IPS-NIHi11 (cell line): ENCODE measurements around the gene HK2.
A peak's percentile ranks its signal among the peaks of the same experiment; 100 is the strongest.
"Not testable (repeated sequence)": the region's sequence is repeated elsewhere in the genome, so short reads cannot be mapped to it uniquely, and the experiment has no call there.

Experiments used
- DNase-seq: peaks from one replicate; pipeline ENCODE4 v3.0.0; 2012; ENCODE audit warnings: mixed read lengths, low spot score

The HK2 gene

DNA sequence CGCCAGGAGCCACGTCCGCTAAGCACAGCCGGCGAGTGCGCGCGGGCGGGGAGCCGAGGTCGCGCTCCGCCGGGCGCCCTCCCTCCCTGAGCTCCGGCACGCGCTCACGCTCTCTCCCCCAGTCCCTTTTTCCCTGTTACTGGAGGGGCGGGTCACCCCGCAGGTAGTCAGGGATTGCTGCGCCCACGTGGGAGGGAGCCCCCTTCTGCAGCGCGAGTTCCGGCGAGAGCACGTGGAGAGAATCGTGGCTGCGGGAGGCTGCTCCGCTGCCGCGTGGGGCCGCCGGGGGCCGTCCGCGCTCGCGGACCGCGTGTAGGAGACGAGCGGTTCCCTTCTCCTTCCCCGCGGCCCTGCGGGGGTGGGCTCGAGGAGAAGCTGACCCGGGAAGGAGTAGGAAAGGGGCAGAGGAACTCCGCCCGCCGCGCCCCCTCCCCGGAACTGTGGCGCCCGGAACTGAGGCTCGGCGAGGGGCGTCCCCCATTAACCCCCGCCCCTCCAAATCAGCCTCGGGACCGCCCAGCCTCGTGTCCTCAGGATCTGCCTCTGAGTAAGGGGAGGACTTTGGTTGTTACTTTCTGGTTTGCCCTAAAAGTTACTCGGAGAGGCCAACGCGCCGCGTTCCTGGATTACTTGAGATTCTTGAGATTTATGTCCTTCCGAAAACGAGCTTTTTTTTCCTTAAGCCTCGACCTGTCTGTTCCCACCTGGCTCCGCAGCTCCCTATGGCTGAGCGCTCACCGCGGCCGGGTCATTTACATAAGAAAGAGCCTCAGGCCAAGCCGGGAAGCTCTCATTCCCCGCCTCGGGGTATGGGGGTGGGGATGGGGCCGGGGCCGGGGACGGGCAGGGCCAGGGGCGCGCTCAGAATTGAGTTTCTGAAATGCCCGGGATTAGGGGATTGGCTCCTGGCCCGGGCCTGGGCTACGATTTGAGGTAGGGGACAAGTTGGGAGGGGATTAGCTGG lies 1.1 kb downstream of the HK2 start:
- peak; percentile 86 for DNase-seq

GRCh38 chr2:74835831-74836674 lies 2.1 kb downstream of the HK2 start:
- peak; percentile 67 for DNase-seq

- peak; percentile 34 for DNase-seq
Measured at GRCh38 chr2:74836675-74837401, 2.9 kb downstream of the HK2 start.

- DNase-seq = no peak
Measured at GRCh38 chr2:74841641-74842040, 7.7 kb downstream of the HK2 start.

GRCh38 chr2:74843433-74843832 lies 9.5 kb downstream of the HK2 start:
- no peak for DNase-seq

DNA sequence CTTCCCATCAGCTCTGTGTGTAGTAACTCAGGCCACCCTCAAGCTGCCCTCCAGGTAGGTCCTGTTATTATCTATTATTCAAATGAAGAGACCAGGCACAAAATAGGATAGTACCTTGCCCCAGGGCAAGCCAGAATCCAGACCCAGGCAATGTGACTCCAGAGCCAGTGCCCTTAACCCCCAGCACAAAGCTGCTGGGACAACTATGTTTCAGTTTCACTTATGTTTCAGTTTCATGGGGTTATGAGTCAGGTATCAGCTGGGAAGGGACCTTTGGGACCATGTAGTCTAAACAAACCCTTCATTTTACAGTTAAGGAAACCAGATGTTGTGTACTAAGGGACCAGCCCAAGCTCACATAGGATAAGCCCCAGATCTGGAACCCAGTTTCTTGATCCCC lies 10.0 kb downstream of the HK2 start:
- no peak for DNase-seq

GRCh38 chr2:74844752-74845151 lies 10.8 kb downstream of the HK2 start:
- DNase-seq = no peak

DNA sequence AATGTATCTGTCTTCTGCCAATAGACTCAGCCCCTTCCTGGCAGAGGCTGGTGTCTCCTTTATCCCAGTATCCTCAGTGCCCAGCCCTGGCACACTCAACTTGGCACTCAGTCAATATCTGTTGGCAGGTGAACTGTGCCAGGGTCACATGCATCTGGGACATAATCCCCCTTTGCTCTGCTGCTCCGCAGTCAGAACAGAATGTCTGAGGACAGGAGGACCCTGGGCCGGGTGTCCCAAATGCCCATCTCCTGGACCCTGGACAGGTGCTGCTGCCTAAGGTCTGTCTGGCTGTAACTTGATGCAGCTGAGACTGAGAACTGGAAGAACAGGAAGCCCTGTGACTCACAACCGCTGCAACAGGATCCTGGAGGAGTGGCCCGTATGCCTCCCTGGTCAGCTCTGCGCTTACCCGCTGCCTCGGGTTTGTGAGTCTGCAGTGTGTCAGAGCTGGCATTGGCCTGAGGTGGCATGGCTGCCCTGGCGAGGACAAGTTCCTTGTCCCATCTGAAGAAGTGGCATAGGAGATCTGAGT lies 11.4 kb downstream of the HK2 start:
- DNase-seq = peak; percentile 65

DNA sequence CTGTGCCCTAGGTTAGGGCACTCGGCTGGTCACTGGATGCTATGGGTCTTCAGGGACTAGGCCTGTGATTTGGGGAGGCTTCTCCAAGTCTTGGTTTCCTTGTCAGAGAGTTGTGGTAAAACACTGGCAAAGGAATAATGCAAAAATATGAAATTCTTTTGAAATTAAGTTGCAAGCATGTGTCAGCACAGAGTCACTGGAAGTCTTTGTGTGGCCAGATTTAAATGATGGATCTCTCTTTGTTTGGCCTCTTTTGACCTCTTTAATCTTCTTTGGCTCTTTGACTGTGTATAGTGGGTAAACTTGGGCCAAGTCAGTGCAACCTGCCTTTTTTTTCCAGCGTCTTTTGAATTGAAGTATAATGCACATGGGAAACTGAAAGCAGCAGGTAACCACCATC lies 12.1 kb downstream of the HK2 start:
- DNase-seq = no peak

- DNase-seq = no peak
Measured at GRCh38 chr2:74846481-74846880, 12.6 kb downstream of the HK2 start.

DNA sequence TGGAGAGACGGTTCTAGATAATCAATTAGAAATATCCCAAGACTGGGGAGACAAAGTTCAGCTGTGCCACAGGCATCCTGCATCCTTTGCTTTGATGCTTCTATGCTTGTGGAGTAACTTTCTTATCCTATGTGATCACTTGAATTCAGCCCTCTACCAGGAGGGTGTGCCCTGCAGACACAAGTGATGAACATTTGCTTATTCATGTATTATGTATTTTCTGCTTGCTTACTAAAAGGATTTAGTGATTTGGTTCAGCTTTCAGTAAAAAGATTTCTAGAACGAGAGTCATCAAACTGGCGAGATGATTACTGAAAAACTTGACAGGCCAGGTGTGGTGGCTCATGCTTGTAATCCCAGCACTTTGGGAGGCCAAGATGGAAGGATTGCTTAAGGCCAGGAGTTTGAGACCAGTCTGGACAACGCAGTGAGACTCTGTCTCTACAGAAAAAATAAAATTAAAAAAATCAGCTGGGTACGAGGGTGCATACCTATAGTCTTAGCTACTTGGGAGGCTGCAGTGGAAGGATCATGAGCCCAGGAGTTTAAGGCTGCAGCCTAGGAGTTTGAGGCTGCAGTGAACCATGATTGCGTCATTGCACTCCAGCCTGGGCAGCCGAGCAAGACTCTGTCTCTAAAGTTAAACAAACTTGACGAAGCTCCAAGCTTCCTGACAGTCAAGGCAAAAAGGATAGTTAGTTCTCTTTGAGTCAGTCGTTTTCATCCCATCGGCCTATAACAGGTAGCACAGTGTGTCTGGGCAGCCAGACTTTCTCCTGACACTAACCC lies 13.3 kb downstream of the HK2 start:
- DNase-seq = no peak

DNA sequence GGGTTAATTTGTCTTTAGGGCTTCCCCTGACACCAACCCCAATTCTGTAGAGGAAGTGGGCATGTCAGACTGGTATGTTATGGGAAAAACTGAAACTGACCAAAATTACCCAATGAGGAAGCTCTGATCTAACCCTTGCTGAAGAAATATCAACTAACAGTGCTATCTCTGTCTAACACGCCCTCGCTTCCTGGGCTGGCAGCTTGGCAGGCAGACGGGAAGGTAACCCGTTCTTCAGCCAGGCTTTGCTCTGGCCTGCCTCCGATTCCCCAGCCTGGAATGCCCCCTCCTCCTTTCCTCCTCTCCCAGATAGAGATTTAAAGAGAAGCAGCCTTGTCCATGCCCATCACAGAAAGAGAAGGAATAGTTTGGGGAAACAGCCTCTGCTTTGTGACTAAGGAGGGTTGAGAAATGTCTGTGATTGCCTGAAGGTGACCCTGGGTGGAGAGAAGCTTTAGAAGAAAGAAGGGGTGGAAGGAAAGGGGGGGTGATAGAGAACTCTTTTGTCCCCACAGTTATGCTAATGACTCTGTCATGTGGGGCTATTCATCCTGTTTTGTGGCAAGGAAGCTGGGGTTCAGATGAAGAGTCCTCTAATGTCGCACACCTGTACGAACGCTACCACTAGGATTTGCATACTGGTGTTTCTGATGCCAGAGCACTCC lies 15.4 kb downstream of the HK2 start:
- peak; percentile 36 for DNase-seq

- DNase-seq = no peak
Measured at GRCh38 chr2:74850496-74851190, 16.7 kb downstream of the HK2 start.

GRCh38 chr2:74851191-74851566 lies 17.3 kb downstream of the HK2 start:
- no peak for DNase-seq

GRCh38 chr2:74853360-74853759 lies 19.4 kb downstream of the HK2 start:
- not testable (repeated sequence) for DNase-seq

- DNase-seq = no peak
Measured at GRCh38 chr2:74854401-74854800, 20.5 kb downstream of the HK2 start.

DNA sequence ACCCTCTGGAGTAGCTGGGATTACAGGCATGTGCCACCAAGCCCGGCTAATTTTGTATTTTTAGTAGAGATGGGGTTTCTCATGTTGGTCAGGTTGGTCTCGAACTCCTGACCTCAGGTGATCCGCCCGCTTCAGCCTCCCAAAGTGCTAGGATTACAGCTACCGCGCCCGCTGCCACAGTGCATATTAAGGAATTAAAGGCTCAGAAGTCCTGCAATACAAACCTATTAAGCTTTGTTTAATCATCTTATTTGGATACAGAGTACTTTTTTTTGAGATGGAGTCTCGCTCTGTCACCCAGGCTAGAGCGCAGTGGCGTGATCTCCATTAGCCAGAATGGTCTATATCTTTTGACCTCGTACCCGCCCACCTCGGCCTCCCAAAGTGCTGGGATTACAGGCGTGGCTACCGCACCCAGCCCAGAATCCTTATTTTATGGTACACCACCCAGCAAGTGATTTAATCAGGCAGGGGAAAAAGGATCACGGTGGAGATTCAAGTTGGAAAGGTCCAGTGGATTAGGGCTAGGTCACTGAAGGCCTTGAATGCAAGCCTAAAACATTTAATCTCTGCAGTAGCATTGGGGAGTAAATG lies 21.3 kb downstream of the HK2 start:
- not testable (repeated sequence) for DNase-seq

- no peak for DNase-seq
Measured at GRCh38 chr2:74856004-74856578, 22.2 kb downstream of the HK2 start.

DNA sequence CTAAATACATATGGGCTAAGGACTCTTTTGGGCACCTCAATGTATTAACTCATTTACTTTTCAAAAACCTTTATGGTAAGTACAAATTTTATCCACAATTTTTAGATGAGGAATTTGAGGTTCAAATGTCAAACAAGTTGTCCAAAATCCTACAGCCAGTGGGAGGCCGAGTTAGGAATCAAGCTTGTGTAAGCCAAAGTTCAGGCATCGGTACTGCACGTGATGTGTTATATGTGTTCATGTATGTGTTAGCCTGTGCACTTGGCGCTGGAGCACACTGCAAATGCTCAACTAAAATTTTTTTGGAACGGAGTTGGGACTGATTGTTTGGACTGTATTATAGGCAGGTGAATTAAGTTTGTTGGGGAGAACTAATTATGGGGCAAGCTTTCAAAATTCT lies 22.7 kb downstream of the HK2 start:
- DNase-seq = no peak
